ENCODE data around the gene GPR37L1. TPM values are rescaled to one million over a fixed set of nuclear protein-coding genes. Genes with fewer than 3 reads are reported as not detected.
"Not testable (repeated sequence)": the region's sequence is repeated elsewhere in the genome, so short reads cannot be mapped to it uniquely, and the experiment has no call there.

Gene GPR37L1
- total RNA-seq, 2 experiments from 2014 or later, result not detected

DNA sequence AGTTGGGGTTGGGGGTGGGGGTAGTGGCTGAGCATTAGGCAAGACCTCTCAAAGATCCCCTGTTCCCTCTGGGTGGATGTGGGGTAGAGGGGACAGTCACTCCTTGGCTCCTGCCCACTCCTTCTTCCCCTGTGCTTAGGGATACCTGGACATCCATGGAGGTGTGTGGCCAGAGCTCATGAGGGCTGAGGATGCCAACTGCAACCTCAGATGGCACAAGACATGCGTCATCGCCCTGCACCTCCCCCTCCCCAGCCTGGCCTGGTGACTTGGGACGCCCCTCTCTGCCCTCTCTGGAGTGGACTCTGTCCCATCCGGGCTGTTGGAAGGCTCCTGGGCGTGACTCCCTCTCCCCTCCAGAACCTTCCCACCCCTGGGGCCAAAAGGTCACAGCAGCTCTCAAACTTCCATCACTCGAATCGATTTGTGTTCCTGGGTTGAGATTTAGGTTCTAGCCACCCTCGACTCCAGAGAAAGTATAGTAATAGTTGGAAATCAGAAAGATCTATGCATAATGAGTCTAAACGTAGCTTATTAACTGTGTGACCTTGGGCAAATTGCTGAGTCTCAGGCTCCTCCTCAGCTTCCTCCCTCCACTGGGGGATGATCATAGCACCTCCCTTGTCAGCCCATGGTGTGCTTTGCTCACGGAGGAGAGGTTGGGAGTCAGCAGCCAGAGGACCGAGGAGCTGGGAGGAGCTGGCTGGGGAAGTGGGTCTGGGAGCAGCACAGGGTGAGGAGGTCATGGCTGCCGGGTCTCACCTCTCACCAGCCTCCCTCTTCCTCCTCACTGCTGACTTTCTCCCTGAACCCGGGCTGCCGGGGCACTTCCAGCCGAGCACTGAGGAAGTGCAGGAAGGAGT is 39.9 kb downstream of the GPR37L1 start:
- Mint-ChIP-seq H3K4me3 (peak overlapping the region; percentile 98), H3K27ac (peak overlapping the region; percentile 99), H3K4me1 (peaks cover 83% of the 10 kb centered on the region), H3K9me3 (no peaks in the 10 kb centered on the region), H3K36me3 (ENCODE audit: low read depth) (peaks cover 32% of the 10 kb centered on the region), H3K27me3 (no peaks in the 10 kb centered on the region)
- DNase-seq, result peak; percentile 57
- POLR2A ChIA-PET, result interaction anchor here (1.1 to 8.3 kb wide), 6 partner anchors 8 to 179 kb away, joined by 3 to 174 read pairs (median 14); partner anchors contain the start of genes ARL8A and UBE2T
- CTCF ChIA-PET, result interaction anchor here (0.7 to 4.1 kb wide), 10 partner anchors 8 to 267 kb away, joined by 3 to 26 read pairs (median 4); no protein-coding TSS in a partner anchor

DNA sequence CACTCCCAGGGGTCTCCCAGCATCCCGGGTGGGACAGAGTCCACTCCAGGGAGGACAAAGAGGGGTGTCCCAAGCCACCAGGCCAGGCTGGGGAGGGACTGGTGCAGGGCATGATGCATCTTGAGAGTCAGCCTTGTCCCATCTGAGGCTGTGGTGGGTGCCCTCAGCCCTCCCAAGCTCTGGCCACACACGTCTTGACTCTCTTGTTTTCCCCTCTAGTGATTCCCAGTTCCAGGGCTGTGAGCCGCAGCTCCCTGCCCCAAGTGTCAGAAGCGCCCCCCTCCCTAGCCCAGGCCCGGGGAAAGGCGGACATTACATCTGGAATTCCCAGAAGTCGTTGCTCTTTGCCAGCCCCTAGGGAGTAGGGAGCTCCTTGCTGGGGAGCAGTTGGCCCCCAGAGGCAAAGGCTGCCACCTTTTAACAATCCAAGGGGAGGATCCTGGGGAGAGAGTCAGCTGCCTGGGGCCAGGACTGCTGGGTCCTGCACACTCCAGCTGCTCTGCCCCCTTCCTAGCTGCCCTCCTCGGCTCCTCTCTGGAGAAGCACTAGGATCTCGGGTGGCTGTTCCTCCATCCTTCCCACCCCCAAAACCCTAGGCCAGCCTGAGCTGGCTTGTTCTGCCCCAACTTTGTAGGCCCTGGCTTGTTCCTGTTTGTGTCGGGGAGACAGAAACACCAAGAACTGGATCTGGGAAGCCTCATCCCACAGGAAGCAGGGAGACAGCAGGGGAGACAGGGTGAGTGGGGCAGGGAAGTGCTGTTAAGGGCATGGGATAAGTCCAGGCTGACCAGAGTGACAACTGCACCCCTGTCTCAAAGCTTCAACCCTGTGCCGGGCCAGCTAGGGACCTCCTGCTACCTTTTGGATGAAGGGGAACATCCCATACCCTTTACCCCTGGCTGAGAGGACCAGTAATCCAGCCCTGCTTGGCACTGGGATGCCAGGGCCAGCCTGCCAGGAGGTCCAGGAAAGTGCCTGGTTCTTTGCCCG is 40.9 kb downstream of the GPR37L1 start:
- peaks cover 76% of the 10 kb centered on the region for H3K4me1 Mint-ChIP-seq
- no peak for DNase-seq
- no peaks in the 10 kb centered on the region for H3K27me3 Mint-ChIP-seq
- no peaks in the 10 kb centered on the region for H3K9me3 Mint-ChIP-seq
- peak overlapping the region; percentile 99 for H3K27ac Mint-ChIP-seq
- ChIA-PET POLR2A (interaction anchor here (1.0 to 8.3 kb wide), 9 partner anchors 9 to 178 kb away, joined by 3 to 174 read pairs (median 9); partner anchors contain the start of genes ARL8A and UBE2T), CTCF (interaction anchor here (0.5 to 4.1 kb wide), 10 partner anchors 9 to 280 kb away, joined by 3 to 26 read pairs (median 4); no protein-coding TSS in a partner anchor)
- H3K36me3 Mint-ChIP-seq (ENCODE audit: low read depth), result peaks cover 24% of the 10 kb centered on the region
- H3K4me3 Mint-ChIP-seq, result peak overlapping the region; percentile 98

DNA sequence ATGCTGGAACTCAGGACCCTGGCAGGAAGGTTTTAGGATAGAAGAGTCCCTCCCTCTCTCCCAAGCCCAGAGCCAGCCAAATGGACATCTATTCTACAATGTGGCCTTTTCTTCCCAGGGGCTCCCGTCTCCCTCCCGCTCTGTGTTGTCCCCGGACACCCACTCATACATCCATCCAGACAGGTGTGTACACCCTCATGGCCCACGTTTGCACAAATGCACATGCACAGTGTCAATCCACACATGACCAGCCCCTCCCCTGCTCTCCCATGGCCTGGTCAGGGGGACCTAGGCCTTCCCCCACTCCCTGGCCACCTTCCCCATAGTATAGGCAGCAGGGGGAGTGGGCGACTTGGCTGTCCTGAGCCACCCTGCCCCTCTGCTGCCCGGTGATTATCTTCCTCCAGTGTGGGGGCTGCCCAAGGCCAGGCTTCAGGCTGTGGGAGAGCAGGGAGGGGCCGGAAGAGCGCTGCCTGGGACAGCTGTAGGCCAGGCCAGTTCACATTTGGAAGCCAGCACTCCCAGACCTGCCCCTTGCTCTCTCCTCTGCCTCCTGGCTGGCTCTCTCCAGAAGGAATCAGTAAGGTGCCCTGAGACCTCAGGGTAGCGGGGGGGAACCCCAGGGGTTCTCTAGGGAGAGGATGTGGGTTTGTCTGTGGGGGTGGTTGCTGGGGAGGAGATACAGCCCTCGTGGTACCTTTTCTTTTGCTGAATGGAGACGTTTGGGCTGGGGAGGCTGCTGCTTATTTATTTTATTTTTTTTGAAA is 41.7 kb downstream of the GPR37L1 start:
- ChIA-PET POLR2A (interaction anchor here (1.0 to 8.3 kb wide), 5 partner anchors 10 to 18 kb away, joined by 3 to 174 read pairs (median 7); partner anchors contain the start of gene ARL8A), CTCF (interaction anchor here (0.5 to 4.1 kb wide), 6 partner anchors 10 to 281 kb away, joined by 3 to 26 read pairs (median 7); partner anchors contain the start of gene LGR6)
- H3K27me3 Mint-ChIP-seq, result no peaks in the 10 kb centered on the region
- DNase-seq, result peak; percentile 85
- H3K4me1 Mint-ChIP-seq, result peaks cover 69% of the 10 kb centered on the region
- H3K36me3 Mint-ChIP-seq (ENCODE audit: low read depth), result peaks cover 15% of the 10 kb centered on the region
- peak overlapping the region; percentile 65 for H3K4me3 Mint-ChIP-seq
- H3K9me3 Mint-ChIP-seq, result no peaks in the 10 kb centered on the region
- H3K27ac Mint-ChIP-seq, result peak overlapping the region; percentile 99

DNA sequence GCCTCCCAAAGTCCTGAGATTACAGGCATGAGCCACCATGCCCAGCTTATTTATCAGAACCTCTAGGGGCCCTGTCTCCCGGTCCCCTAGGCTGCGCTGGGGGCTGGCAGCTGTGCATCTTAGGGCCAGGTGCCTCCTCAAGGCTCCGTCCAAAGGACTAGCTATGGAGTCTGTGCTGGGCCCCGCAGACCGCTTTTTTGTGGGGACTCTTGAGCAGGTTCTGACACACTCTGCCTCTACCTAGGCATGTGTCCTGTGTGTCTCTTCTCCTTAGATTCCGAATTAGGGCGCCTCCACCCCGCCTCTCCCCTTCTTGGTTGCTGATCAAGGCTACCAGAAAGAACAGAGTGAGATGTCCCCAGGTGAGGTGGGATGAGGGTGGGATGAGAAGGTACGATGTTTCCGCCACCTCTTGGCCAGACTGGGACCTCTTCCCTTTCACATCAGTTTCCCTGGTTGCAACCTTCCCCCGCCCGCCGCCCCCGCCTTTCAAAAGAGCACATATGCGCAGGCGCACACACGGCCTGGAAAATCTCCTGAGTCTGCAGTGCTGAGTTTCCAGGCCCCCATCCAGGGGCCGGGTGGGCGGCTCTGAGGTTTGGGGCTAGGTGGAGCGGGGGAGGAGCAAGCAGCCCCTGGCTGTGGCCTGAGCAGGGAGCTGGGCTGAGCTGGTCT is 42.7 kb downstream of the GPR37L1 start:
- H3K4me1 Mint-ChIP-seq, result peaks cover 68% of the 10 kb centered on the region
- CTCF ChIA-PET, result interaction anchor here (0.7 to 4.1 kb wide), 6 partner anchors 10 to 874 kb away, joined by 3 to 26 read pairs (median 7); partner anchors contain the start of gene LGR6
- POLR2A ChIA-PET, result interaction anchor here (0.9 to 8.3 kb wide), 5 partner anchors 9 to 19 kb away, joined by 4 to 174 read pairs (median 7); partner anchors contain the start of gene ARL8A
- no peaks in the 10 kb centered on the region for H3K9me3 Mint-ChIP-seq
- no peaks in the 10 kb centered on the region for H3K27me3 Mint-ChIP-seq
- DNase-seq, result peak; percentile 47
- peak overlapping the region; percentile 65 for H3K4me3 Mint-ChIP-seq
- H3K27ac Mint-ChIP-seq, result peak overlapping the region; percentile 99
- peaks cover 5% of the 10 kb centered on the region for H3K36me3 Mint-ChIP-seq (ENCODE audit: low read depth)

DNA sequence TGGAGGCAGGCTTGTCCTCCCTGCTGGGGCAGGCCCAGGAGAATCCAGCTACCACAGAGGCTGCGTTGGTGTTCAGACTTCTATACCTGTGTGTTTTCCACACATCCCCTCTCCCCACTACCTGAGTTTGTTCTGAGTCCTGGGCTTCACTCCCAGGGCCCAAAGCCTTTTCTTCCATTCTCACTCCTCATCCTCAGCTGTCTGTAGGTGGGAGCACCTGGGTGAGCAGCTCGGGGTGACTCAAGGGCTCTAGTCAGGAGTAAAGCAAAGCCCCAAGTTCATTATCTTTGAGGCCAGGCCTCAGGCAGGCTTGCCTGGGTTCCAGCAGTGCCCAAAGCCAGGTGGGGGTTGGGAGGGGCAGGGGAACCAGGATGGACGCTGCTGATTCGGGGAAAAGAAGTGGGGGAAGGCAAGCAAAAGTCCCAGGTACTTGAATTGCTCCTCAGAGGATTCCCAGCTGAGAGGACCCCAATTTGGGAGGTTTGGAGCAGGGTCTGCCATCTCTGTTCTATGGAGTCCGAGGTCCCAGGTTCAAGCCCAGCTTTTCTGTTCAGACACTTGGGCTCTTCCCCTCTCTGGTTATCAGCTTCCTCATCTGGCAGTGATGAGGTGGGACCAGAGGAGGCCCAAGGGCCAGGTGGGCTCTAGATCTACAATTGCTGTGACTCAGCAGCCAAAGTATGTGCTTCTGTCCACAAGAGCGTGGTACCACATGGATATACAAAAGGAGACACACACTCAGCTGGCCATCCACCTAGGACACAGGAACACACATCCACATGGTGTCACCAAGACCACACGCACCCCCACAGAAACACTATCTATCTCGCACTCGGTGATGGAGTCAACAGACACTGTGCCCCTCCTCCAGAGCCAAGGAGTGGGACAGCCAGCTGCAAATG is 43.5 kb downstream of the GPR37L1 start:
- Mint-ChIP-seq H3K4me1 (peaks cover 68% of the 10 kb centered on the region), H3K36me3 (ENCODE audit: low read depth) (no peaks in the 10 kb centered on the region), H3K9me3 (no peaks in the 10 kb centered on the region), H3K4me3 (peak overlapping the region; percentile 9), H3K27ac (peak overlapping the region; percentile 99), H3K27me3 (no peaks in the 10 kb centered on the region)
- ChIA-PET CTCF (interaction anchor here (0.6 to 4.1 kb wide), 8 partner anchors 9 to 1172 kb away, joined by 3 to 26 read pairs (median 6); partner anchors contain the start of gene LGR6), POLR2A (interaction anchor here (0.9 to 8.3 kb wide), 5 partner anchors 8 to 20 kb away, joined by 3 to 174 read pairs (median 7); partner anchors contain the start of gene ARL8A)
- no peak for DNase-seq

DNA sequence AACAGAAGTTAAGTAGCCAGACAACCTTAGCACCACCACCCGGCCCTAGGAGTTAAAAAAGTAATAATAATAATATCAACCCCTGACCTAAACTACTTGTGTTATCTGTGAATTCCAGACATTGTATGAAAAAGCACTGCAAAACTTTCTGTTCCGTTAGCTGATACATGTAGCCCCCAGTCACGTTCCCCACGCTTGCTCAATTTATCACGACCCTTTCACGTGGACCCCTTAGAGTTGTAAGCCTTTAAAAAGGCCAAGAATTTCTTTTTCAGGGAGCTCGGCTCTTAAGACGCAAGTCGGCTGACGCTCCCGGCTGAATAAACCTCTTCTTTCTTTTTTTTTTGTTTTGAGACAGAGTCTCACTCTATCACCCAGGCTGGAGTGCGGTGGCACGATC is 44.3 kb downstream of the GPR37L1 start:
- not testable (repeated sequence) for H3K36me3 Mint-ChIP-seq (ENCODE audit: low read depth); H3K27me3 Mint-ChIP-seq; H3K9me3 Mint-ChIP-seq; H3K4me3 Mint-ChIP-seq; DNase-seq
- H3K27ac Mint-ChIP-seq, result peak overlapping the region; percentile 6
- peaks cover 60% of the 10 kb centered on the region for H3K4me1 Mint-ChIP-seq
- ChIA-PET CTCF (interaction anchor here (1.2 to 2.5 kb wide), 2 partner anchors 12 to 26 kb away, joined by 3 to 10 read pairs; partner anchors contain the start of gene LGR6), POLR2A (interaction anchor here (1.1 kb wide), 1 partner anchor 13 kb away, joined by 4 read pairs; no protein-coding TSS in a partner anchor)

DNA sequence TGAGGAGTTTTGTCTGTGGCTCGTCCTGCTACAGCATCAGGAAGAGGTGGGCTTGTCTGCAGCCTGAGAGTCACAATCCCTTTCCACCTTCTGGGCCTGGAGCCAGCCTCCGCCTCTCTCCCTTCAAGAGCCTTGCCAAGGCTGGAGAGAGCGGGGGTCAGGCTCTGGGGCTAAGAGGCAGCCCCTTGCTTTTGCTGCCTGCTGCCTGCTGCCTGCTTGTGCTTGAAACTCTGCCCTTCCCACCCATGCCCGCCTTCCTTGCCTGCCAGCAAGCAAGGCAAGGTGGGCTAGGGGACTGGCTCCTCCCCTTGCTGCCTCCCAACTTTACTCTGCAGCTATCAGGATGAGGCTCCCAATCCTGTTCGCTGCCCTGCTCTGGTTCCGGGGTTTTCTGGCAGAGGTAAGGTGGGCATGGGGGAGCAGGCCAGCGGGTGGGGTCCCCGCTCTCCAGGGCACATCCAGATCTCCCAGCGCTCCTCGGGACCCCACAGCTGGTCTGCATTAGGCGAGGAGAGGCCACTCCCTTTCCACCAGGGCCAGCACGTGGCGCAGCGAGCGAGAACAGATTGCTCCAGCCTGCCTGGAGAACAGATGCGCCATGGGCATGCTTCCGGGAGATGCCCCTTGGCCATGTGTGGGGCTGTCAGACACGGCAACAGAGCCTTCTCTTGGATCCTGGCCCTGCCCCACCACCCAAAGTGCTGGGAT is 45.1 kb downstream of the GPR37L1 start:
- peaks cover 52% of the 10 kb centered on the region for H3K4me1 Mint-ChIP-seq
- no peak overlapping the region for H3K4me3 Mint-ChIP-seq
- H3K27me3 Mint-ChIP-seq, result no peaks in the 10 kb centered on the region
- no peak for DNase-seq
- H3K36me3 Mint-ChIP-seq (ENCODE audit: low read depth), result no peaks in the 10 kb centered on the region
- POLR2A ChIA-PET, result interaction anchor here (1.1 to 1.3 kb wide), 2 partner anchors 8 to 12 kb away, joined by 4 read pairs; partner anchors contain the start of gene PTPN7
- no peaks in the 10 kb centered on the region for H3K9me3 Mint-ChIP-seq
- H3K27ac Mint-ChIP-seq, result no peak overlapping the region
- CTCF ChIA-PET, result interaction anchor here (1.2 kb wide), 1 partner anchor 13 kb away, joined by 3 read pairs; no protein-coding TSS in a partner anchor

DNA sequence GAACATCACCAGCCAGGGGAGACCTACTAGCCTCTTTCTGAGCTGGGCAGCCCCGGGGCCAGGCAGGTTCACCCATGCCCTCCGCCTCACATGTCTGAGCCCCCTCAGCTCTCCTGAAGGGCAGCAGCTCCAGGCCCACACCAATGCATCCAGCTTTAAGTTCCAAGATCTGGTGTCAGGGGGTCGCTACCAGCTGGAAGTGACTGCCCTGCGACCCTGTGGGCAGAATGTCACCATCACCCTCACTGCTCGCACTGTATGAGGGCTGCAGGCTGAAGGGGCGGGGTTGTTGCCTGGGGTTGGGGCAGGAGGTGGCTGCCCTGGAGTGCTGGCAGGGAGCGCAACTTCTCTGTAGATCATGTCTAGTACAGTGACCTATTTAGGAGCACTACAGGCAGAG is 46.1 kb downstream of the GPR37L1 start:
- ChIA-PET POLR2A (interaction anchor here (1.3 kb wide), 1 partner anchor 9 kb away, joined by 4 read pairs; the partner anchor contains the start of gene PTPN7), CTCF (no interaction called here)
- Mint-ChIP-seq H3K27me3 (no peaks in the 10 kb centered on the region), H3K27ac (no peak overlapping the region), H3K4me1 (peaks cover 42% of the 10 kb centered on the region), H3K9me3 (no peaks in the 10 kb centered on the region), H3K36me3 (ENCODE audit: low read depth) (no peaks in the 10 kb centered on the region), H3K4me3 (no peak overlapping the region)
- DNase-seq, result no peak

DNA sequence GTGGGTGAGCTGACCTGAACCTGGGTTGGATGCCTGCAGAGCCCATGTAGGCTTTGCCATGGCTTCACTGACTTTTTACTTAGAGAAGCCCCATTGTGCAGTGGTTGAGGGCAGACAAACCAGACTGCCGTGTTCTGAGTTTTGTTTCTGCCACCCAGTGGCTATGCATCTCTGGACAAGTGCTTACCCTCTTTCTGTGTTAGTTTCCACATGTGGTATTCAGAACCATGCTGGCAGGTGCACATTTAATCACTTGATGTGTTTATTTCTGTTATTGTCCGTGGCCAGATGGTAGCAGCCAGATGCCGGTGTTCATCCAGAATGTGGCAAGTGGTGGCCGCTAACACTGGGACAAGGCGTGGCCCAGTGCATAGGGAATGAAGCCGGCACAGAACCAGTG is 48.0 kb downstream of the GPR37L1 start:
- Mint-ChIP-seq H3K4me3 (no peak overlapping the region), H3K36me3 (ENCODE audit: low read depth) (no peaks in the 10 kb centered on the region), H3K27ac (no peak overlapping the region), H3K4me1 (peaks cover 23% of the 10 kb centered on the region), H3K27me3 (no peaks in the 10 kb centered on the region), H3K9me3 (no peaks in the 10 kb centered on the region)
- CTCF ChIA-PET, result interaction anchor here (1.6 to 1.9 kb wide), 2 partner anchors 11 to 16 kb away, joined by 8 to 11 read pairs; partner anchors contain the start of gene PTPN7
- DNase-seq, result no peak
- POLR2A ChIA-PET, result interaction anchor here (1.2 to 1.5 kb wide), 2 partner anchors 10 to 21 kb away, joined by 3 to 4 read pairs; no protein-coding TSS in a partner anchor

All from activated CD4-positive, alpha-beta memory T cell treated with anti-CD3 and anti-CD28 coated beads, Interleukin-2, amount 10 ng/mL, durations not matched to agents 7 days and 5 days (primary cell).